Measurements from ENCODE around the gene CFAP20DC. TPM values are rescaled to one million over a fixed set of nuclear protein-coding genes. Genes with fewer than 3 reads are reported as not detected.
"Not testable (repeated sequence)": the region's sequence is repeated elsewhere in the genome, so short reads cannot be mapped to it uniquely, and the experiment has no call there.

Gene CFAP20DC
- total RNA-seq, 1 experiment from 2014 or later: 2.9 TPM

DNA sequence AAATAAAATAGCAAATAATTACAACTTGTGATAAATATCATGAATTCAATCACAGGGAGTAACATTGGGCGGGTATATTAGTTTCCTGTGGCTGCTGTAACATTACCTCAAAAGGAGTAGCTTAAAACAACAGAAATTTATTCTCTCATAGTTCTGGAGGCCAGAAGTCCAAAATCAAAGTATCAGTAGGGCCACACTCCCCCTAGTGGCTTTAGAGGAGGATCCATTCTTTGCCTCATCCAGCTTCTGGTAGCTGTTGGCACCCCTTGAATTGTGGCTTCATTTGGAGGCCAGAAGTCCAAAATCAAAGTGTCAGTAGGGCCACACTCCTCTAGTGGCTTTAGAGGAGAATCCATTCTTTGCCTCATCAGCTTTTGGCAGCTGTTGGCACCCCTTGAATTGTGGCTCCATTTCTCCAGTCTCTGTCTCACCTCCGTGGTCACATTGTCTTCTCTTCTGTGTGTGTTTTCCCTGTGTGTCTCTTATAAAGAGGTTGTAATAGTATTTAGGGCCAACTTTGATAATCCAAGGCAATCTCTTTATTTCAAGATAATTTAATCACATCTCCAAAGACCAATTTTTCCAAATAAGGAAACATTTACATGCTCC is 3.1 kb upstream of the CFAP20DC start:
- TF ChIP-seq, protein P1, sequence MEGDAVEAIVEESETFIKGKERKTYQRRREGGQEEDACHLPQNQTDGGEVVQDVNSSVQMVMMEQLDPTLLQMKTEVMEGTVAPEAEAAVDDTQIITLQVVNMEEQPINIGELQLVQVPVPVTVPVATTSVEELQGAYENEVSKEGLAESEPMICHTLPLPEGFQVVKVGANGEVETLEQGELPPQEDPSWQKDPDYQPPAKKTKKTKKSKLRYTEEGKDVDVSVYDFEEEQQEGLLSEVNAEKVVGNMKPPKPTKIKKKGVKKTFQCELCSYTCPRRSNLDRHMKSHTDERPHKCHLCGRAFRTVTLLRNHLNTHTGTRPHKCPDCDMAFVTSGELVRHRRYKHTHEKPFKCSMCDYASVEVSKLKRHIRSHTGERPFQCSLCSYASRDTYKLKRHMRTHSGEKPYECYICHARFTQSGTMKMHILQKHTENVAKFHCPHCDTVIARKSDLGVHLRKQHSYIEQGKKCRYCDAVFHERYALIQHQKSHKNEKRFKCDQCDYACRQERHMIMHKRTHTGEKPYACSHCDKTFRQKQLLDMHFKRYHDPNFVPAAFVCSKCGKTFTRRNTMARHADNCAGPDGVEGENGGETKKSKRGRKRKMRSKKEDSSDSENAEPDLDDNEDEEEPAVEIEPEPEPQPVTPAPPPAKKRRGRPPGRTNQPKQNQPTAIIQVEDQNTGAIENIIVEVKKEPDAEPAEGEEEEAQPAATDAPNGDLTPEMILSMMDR (IDR thresholded peaks at IDR 0.05 in 2 of 3, conservative IDR thresholded peaks at IDR 0.05 in 1 of 3; ENCODE audit: borderline replicate concordance in 1 of 3, insufficient read depth in 1 of 3, low read depth in 2 of 3, low read length in 2 of 3): peak; percentile 62 to 78 (median 75); a peak in 5 of 6 replicates
- TF ChIP-seq RAD21 (IDR thresholded peaks at IDR 0.05; ENCODE audit: low read depth) (peak; percentile 73), EZH2 (IDR thresholded peaks at IDR 0.05) (no peak)
- TF ChIP-seq, protein P2, sequence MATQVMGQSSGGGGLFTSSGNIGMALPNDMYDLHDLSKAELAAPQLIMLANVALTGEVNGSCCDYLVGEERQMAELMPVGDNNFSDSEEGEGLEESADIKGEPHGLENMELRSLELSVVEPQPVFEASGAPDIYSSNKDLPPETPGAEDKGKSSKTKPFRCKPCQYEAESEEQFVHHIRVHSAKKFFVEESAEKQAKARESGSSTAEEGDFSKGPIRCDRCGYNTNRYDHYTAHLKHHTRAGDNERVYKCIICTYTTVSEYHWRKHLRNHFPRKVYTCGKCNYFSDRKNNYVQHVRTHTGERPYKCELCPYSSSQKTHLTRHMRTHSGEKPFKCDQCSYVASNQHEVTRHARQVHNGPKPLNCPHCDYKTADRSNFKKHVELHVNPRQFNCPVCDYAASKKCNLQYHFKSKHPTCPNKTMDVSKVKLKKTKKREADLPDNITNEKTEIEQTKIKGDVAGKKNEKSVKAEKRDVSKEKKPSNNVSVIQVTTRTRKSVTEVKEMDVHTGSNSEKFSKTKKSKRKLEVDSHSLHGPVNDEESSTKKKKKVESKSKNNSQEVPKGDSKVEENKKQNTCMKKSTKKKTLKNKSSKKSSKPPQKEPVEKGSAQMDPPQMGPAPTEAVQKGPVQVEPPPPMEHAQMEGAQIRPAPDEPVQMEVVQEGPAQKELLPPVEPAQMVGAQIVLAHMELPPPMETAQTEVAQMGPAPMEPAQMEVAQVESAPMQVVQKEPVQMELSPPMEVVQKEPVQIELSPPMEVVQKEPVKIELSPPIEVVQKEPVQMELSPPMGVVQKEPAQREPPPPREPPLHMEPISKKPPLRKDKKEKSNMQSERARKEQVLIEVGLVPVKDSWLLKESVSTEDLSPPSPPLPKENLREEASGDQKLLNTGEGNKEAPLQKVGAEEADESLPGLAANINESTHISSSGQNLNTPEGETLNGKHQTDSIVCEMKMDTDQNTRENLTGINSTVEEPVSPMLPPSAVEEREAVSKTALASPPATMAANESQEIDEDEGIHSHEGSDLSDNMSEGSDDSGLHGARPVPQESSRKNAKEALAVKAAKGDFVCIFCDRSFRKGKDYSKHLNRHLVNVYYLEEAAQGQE (IDR thresholded peaks at IDR 0.05; ENCODE audit: low read depth): no peak
- H2AFZ ChIP-seq (ENCODE audit: low read depth, low read length, poor library complexity, severe bottlenecking): no peak overlapping the region
- peaks cover 8 to 18% of the 10 kb centered on the region in 2 experiments; a peak in 3 of 4 replicates for H3K4me1 ChIP-seq (ENCODE audit: control insufficient read depth in 1 of 2, insufficient read depth in 2 of 2, low read length in 2 of 2)
- BruUV-seq (replicated peaks): no TSS peak
- ATAC-seq (peak; percentile 39; the same call in 1 of the 2 replicates), DNase-seq (ENCODE audit: low read depth, low spot score) (peak; percentile 27)
- 0 out of 2 replicates have a peak, but pooled peaks cover 3% of the 10 kb centered on the region for H3K27me3 ChIP-seq (ENCODE audit: insufficient read depth, low read length)
- ChIA-PET POLR2A (no interaction called here), CTCF (interaction anchor here (0.7 to 2.6 kb wide), 12 partner anchors 10 to 412 kb away, joined by 3 to 13 read pairs (median 4); no protein-coding TSS in a partner anchor), RAD21 (ENCODE audit: low non-redundant PET in 1 of 2, low total read pairs in 2 of 2, uncharacterized antibody in 2 of 2, unreplicated experiment in 2 of 2) (no interaction called here)
- no peaks in the 10 kb centered on the region for H3K9me2 ChIP-seq (ENCODE audit: insufficient read depth)
- no peak overlapping the region for H3K4me3 ChIP-seq (replicated peaks in 1 of 2; ENCODE audit: low read depth in 1 of 2, low read length in 2 of 2)
- H4K20me1 ChIP-seq (ENCODE audit: insufficient read depth): no peaks in the 10 kb centered on the region
- no peaks in the 10 kb centered on the region for H3K9me3 ChIP-seq (ENCODE audit: control insufficient read depth in 1 of 2, insufficient read depth in 1 of 2, low read depth in 1 of 2, low read length in 2 of 2)
- H3K79me2 ChIP-seq (ENCODE audit: insufficient read depth, low read length): no peaks in the 10 kb centered on the region
- H3K36me3 ChIP-seq (ENCODE audit: control insufficient read depth in 1 of 2, insufficient read depth in 2 of 2, low read length in 2 of 2): no peaks in the 10 kb centered on the region
- no peak overlapping the region for H3K9ac ChIP-seq (ENCODE audit: low read length)
- intact Hi-C loops (cut with micrococcal nuclease): loop anchor here (1.0 to 5.0 kb wide), 3 partner anchors 59 to 411 kb away; no protein-coding TSS in a partner anchor
- no peak overlapping the region for H3K4me2 ChIP-seq (ENCODE audit: low read length)
- H3K27ac ChIP-seq (ENCODE audit: low read depth, low read length): no peak overlapping the region

DNA sequence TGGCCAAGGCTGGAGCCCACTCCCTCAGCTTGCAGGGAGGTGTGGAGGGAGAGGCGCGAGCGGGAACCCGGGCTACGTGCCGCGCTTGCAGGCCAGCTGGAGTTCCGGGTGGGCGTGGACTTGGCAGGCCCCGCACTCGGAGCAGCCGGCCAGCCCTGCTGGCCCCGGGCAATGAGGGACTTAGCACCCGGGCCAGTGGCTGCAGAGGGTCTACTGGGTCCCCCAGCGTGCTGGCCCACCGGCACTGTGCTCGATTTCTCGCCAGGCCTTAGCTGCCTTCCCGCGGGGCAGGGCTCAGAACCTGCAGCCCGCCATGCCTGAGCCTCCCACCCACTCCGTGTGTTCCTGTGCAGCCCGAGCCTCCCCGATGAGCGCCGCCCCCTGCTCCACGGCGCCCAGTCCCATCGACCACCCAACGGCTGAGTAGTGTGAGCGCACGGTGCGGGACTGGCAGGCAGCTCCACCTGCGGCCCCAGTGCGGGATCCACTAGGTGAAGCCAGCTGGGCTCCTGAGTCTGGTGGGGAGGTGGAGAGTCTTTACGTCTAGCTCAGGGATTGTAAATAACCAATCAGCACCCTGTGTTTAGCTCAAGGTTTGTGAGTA is 1.1 kb upstream of the CFAP20DC start:
- RAD21 ChIA-PET (ENCODE audit: low non-redundant PET in 1 of 2, low total read pairs in 2 of 2, uncharacterized antibody in 2 of 2, unreplicated experiment in 2 of 2); BruUV-seq (replicated peaks); H3K27me3 ChIP-seq (ENCODE audit: insufficient read depth, low read length); H2AFZ ChIP-seq (ENCODE audit: low read depth, low read length, poor library complexity, severe bottlenecking); H3K9me2 ChIP-seq (ENCODE audit: insufficient read depth); H3K4me2 ChIP-seq (ENCODE audit: low read length); ATAC-seq; H4K20me1 ChIP-seq (ENCODE audit: insufficient read depth); H3K79me2 ChIP-seq (ENCODE audit: insufficient read depth, low read length); DNase-seq (ENCODE audit: low read depth, low spot score); H3K9ac ChIP-seq (ENCODE audit: low read length); CTCF ChIA-PET; POLR2A ChIA-PET; H3K27ac ChIP-seq (ENCODE audit: low read depth, low read length); H3K9me3 ChIP-seq (ENCODE audit: control insufficient read depth in 1 of 2, insufficient read depth in 1 of 2, low read depth in 1 of 2, low read length in 2 of 2); H3K4me3 ChIP-seq (replicated peaks in 1 of 2; ENCODE audit: low read depth in 1 of 2, low read length in 2 of 2); H3K36me3 ChIP-seq (ENCODE audit: control insufficient read depth in 1 of 2, insufficient read depth in 2 of 2, low read length in 2 of 2): not testable (repeated sequence)
- intact Hi-C loops (cut with micrococcal nuclease): loop anchor here (5.0 kb wide), 1 partner anchor 409 kb away; no protein-coding TSS in a partner anchor
- peaks cover 8 to 28% of the 10 kb centered on the region in 2 experiments; a peak in 3 of 4 replicates for H3K4me1 ChIP-seq (ENCODE audit: control insufficient read depth in 1 of 2, insufficient read depth in 2 of 2, low read length in 2 of 2)

All from HCT116 (cell line).